Bronchial epithelial cell (primary cell): ENCODE data around the gene CMTM4. TPM values are rescaled to one million over a fixed set of nuclear protein-coding genes. Genes with fewer than 3 reads are reported as not detected.

Source experiments
- DNase-seq: peaks from one replicate; pipeline ENCODE4 v3.0.0-alpha.2; 2010; ENCODE audit warnings: low read depth
- FAIRE-seq: peaks from 2 replicates; lab custom pipeline; 2011; peaks lifted over from hg19 to GRCh38; lab: Jason Lieb, UNC
- H3K27me3 ChIP-seq: 2 replicates; pipeline ENCODE4 v1.5.1; 2011; ENCODE audit warnings: low read length; ENCODE audit not compliant: control insufficient read depth, insufficient read depth
- H3K36me3 ChIP-seq: 2 replicates; pipeline ENCODE4 v1.5.1; 2011; ENCODE audit warnings: low read length; ENCODE audit not compliant: control insufficient read depth, insufficient read depth
- H3K4me3 ChIP-seq: 2 replicates; pipeline ENCODE4 v1.5.1; 2011; ENCODE audit warnings: mild to moderate bottlenecking, low read depth, low read length, control low read depth
- CTCF ChIP-seq: IDR thresholded peaks from 2 replicates; pipeline ENCODE4 v1.5.1; 2011; ENCODE audit warnings: mild to moderate bottlenecking, moderate library complexity, low read length, control low read depth, inconsistent platforms; ENCODE audit not compliant: insufficient read depth, severe bottlenecking
- total RNA-seq: library from RNA; depleted of rRNA; stranded (reverse); fragments of >200 nt; gene quantifications from 2 replicates; pipeline ENCODE4 v1.2.1, GENCODE V29; 2014

Gene CMTM4
- total RNA-seq, 1 donor from 2014 or later = 83.2 TPM

DNA sequence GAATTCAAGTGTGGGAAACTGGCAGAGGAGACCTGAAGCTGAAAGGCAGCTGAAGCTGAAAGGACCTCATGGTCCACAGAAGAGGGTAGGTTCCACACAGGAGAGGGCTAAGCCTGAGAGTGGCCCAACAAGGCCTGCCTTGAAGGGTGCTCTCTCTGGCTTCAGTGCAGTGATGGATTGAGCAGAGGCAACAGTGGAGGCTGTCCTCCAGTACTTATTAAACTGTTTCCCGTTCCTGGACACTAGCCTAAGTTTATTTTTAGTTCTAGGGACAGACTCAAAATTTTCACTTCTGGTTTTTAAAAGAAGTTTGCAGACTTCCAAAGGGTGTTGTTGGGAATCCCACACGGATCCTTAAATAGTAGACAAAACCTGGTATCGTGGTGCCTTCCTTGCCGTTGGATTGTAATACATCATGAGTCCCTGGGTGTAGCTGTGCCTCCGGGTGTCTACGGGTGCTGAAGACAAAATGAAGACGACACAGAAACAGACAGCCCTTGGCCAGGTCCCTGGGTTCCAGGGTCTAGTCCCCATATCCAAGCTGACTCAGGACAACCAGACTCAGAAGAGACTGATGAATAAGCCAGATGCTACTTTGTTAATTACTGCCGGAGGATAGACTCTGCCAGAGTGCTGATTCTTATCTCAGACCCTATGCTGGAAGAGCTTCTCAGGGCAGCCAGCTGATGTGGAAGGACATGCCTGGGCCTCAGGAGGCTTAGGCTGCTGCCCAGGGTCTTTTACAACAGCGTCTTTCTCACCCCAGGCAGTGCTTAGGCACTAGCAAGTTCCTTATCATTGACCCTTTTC lies 7.1 kb upstream of the CMTM4 start:
- no peak overlapping the region for H3K4me3 ChIP-seq
- H3K36me3 ChIP-seq = no peaks in the 10 kb centered on the region
- H3K27me3 ChIP-seq = no peaks in the 10 kb centered on the region
- no peak for FAIRE-seq
- no peak for DNase-seq
- TF ChIP-seq CTCF = no peak

DNA sequence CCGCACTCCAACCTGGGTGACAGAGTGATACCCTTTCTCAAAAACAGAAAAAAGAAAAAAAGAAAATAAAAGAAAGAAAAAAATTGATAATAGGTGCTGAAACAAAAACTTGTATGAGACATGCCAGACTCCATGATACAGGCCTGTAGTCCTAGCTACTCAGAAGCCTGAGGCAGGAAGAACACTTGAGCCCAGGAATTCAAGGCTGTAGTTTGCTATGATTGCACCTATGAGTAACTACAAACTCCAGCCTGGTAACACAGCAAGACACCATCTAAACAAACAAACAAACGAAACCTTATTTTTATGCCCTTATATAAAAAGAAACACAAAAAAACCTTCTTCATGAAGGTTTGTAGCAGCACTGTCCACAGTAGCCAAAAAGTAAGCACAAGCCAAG lies 5.0 kb upstream of the CMTM4 start:
- no peak for TF ChIP-seq CTCF
- Histone ChIP-seq H3K4me3 (no peak overlapping the region), H3K36me3 (no peaks in the 10 kb centered on the region), H3K27me3 (no peaks in the 10 kb centered on the region)
- DNase-seq (no peak), FAIRE-seq (no peak)

DNA sequence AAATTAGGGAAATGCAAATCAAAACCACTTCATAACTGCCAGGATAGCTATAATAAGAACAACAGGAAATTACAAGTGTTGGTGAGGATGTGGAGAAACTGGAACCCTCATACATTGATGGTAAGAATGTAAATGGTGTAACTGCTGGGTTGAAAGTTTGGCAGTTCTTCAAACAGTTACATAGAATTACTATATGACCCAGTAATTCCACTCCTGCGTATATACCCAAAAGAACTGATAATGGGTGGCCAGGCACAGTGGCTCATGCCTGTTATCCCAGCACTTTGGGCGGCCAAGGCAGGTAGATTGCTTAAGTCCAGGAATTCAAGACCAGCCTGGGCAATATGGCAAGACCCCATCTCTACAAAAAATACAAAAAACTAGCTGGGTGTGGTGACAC lies 4.5 kb upstream of the CMTM4 start:
- no peak for FAIRE-seq
- Histone ChIP-seq H3K36me3 (no peaks in the 10 kb centered on the region), H3K27me3 (no peaks in the 10 kb centered on the region), H3K4me3 (no peak overlapping the region)
- TF ChIP-seq CTCF = no peak
- no peak for DNase-seq

GRCh38 chr16:66699898-66700297 lies 3.4 kb upstream of the CMTM4 start:
- no peak for FAIRE-seq
- no peak for TF ChIP-seq CTCF
- Histone ChIP-seq H3K4me3 (no peak overlapping the region), H3K36me3 (no peaks in the 10 kb centered on the region), H3K27me3 (no peaks in the 10 kb centered on the region)
- DNase-seq = no peak

DNA sequence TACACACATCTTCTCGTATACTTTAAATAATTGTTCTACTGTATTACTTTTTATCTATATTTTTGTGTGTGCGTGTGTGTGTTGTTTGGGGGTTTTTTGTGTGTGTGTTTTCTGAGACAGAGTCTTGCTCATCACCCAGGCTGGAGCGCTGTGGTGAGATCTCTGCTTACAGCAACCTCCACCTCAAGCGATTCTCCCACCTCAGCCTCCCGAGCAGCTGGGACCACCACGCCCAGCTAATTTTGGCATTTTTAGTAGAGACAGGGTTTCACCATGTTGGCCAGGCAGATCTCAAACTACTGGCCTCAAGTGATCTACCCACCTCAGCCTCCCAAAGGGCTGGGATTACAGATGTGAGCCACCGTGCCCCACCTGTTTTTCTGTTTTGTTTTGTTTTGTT lies 1.5 kb upstream of the CMTM4 start:
- DNase-seq (no peak), FAIRE-seq (no peak)
- Histone ChIP-seq H3K27me3 (no peaks in the 10 kb centered on the region), H3K4me3 (no peak overlapping the region), H3K36me3 (no peaks in the 10 kb centered on the region)
- no peak for TF ChIP-seq CTCF
